ENCODE measurements around the gene GP5. TPM values are rescaled to one million over a fixed set of nuclear protein-coding genes. Genes with fewer than 3 reads are reported as not detected.

Gene GP5
- total RNA-seq, 1 experiment from 2014 or later: not detected

DNA sequence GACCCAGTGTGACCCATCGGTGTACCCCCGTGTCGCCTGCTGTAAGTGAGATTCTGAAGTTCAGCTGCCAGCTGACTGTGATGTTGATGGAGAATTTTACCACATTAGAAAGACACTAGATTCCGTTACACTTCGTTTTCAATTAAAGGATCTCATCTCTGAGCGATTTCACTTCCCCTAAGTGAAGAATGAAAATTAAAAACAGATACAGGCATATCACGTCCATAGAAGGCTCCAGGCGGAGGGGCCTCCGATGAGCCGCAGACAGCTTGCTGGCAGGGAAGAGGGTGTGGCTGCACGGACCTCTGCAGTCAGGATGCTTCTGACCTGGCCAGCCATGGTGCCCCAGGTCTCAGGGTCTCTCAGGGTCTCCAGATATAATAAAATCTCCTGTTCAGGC, 41.4 kb downstream of the GP5 start:
- Histone ChIP-seq H3K4me2 (ENCODE audit: insufficient read depth, insufficient read length, low read length) (no peak overlapping the region), H3K4me1 (ENCODE audit: insufficient read depth, low read length) (no peaks in the 10 kb centered on the region), H3K9me3 (ENCODE audit: control insufficient read depth, low read depth, low read length) (no peaks in the 10 kb centered on the region), H4K8ac (replicated peaks; ENCODE audit: insufficient read length, low read depth, low read length) (no peak overlapping the region), H2BK20ac (ENCODE audit: low read depth, low read length, poor library complexity, severe bottlenecking) (no peak overlapping the region), H2AFZ (ENCODE audit: low read length) (no peak overlapping the region), H4K91ac (ENCODE audit: insufficient read length, low read depth, low read length) (no peak overlapping the region), H3T11ph (ENCODE audit: low read length) (no peak overlapping the region), H4K20me1 (ENCODE audit: control insufficient read depth, insufficient read depth, insufficient read length) (no peaks in the 10 kb centered on the region), H3K14ac (ENCODE audit: insufficient read depth, low read length) (no peak overlapping the region), H3K27me3 (ENCODE audit: insufficient read depth, low read length) (no peaks in the 10 kb centered on the region), H4K5ac (ENCODE audit: insufficient read length, low read depth, low read length) (no peak overlapping the region), H2BK15ac (ENCODE audit: low read depth, low read length) (no peak overlapping the region), H3K79me2 (ENCODE audit: insufficient read depth, low read length) (no peaks in the 10 kb centered on the region), H2BK12ac (ENCODE audit: insufficient read length, low read depth, low read length) (no peak overlapping the region), H3K23ac (ENCODE audit: insufficient read length, low read depth, low read length) (no peak overlapping the region), H3K18ac (ENCODE audit: insufficient read length, low read depth, low read length) (no peak overlapping the region), H3K79me1 (ENCODE audit: insufficient read depth, low read depth, low read length, poor library complexity, severe bottlenecking) (no peaks in the 10 kb centered on the region), H3K23me2 (ENCODE audit: insufficient read length, low read depth, low read length, poor library complexity, severe bottlenecking) (no peaks in the 10 kb centered on the region), H2BK120ac (ENCODE audit: low read depth, low read length, poor library complexity, severe bottlenecking) (no peak overlapping the region), H3K56ac (ENCODE audit: insufficient read length, low read depth, low read length) (no peak overlapping the region), H3K27ac (ENCODE audit: insufficient read length, low read depth, low read length) (no peak overlapping the region), H3K4ac (ENCODE audit: low read depth, low read length) (no peak overlapping the region), H3K9ac (ENCODE audit: extremely low read depth, insufficient read length, low read length) (no peak overlapping the region), H2AK5ac (ENCODE audit: insufficient read length, low read length) (no peak overlapping the region), H2BK5ac (ENCODE audit: insufficient read length, low read length) (no peak overlapping the region)
- Mint-ChIP-seq H3K9me3 (no peaks in the 10 kb centered on the region), H3K27ac (no peak overlapping the region), H3K27me3 (ENCODE audit: low read depth) (peaks cover 12% of the 10 kb centered on the region), H3K4me1 (peaks cover 5 to 7% of the 10 kb centered on the region in 2 experiments), H3K36me3 (ENCODE audit: insufficient read depth in 1 of 3, low read depth in 3 of 3) (no peaks in the 10 kb centered on the region), H3K4me3 (no peak overlapping the region)
- TF ChIP-seq, protein P1, sequence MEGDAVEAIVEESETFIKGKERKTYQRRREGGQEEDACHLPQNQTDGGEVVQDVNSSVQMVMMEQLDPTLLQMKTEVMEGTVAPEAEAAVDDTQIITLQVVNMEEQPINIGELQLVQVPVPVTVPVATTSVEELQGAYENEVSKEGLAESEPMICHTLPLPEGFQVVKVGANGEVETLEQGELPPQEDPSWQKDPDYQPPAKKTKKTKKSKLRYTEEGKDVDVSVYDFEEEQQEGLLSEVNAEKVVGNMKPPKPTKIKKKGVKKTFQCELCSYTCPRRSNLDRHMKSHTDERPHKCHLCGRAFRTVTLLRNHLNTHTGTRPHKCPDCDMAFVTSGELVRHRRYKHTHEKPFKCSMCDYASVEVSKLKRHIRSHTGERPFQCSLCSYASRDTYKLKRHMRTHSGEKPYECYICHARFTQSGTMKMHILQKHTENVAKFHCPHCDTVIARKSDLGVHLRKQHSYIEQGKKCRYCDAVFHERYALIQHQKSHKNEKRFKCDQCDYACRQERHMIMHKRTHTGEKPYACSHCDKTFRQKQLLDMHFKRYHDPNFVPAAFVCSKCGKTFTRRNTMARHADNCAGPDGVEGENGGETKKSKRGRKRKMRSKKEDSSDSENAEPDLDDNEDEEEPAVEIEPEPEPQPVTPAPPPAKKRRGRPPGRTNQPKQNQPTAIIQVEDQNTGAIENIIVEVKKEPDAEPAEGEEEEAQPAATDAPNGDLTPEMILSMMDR (conservative IDR thresholded peaks at IDR 0.05): no peak
- DNase-seq: no peak
- WGBS (ENCODE audit: extremely low coverage, insufficient read length, low lambda C conversion rate): no CpG with 5 or more reads among the region's 11 CpGs

Measured in H9 (cell line).